ENCODE data around the gene TTC32.
"Not testable (repeated sequence)": the region's sequence is repeated elsewhere in the genome, so short reads cannot be mapped to it uniquely, and the experiment has no call there.

TTC32 gene

GRCh38 chr2:19901442-19902215, at the start of gene TTC32:
TSS of gene TTC32 (minus strand) at chr2:19901983. CDS start at chr2:19901854, 129 bp downstream.
- DNase-seq = peak; percentile 95

DNA sequence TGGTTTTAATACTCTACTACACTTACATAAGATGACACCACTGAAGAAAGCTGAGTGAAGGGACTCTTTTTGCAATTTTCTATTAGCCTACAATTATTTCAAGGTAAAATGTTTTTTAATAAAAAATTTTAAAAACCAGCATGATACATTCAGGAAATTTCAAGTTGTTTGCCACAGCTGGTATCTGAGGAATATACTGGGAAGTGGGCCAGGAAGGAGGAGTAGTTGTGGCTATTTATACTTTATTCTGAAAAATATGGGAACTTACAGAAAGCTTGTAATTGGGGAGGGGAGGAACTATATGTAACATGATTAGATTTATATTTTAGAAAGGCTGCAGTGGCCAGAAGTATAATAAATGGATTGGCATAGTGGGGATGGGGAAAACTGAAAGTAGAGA, 47.3 kb upstream of the TTC32 start:
- DNase-seq = no peak

GRCh38 chr2:19947184-19947940, 45.6 kb upstream of the TTC32 start:
- DNase-seq = no peak

GRCh38 chr2:19944205-19944845, 42.5 kb upstream of the TTC32 start:
- DNase-seq = no peak

- no peak for DNase-seq
Measured at GRCh38 chr2:19943189-19943588, 41.4 kb upstream of the TTC32 start.

DNA sequence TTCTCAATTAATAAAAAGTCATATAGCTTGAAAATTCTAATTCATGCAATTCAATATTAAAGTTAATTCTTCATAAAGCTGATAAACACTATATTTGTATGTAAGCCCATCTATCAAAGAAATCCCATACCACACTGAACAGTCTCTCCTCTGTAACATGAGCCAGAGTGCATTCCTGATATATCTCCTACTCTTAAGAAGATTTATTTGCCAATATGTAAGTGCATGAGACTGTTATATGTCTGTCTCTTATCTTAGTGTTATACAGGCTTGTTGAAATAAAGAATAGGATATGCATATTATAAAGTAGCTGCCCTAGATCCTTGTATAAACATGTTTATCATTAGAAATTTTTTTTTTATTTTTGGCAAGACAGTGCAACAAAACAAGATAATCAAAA, 40.4 kb upstream of the TTC32 start:
- no peak for DNase-seq

GRCh38 chr2:19937004-19937403, 35.2 kb upstream of the TTC32 start:
- DNase-seq = no peak

DNA sequence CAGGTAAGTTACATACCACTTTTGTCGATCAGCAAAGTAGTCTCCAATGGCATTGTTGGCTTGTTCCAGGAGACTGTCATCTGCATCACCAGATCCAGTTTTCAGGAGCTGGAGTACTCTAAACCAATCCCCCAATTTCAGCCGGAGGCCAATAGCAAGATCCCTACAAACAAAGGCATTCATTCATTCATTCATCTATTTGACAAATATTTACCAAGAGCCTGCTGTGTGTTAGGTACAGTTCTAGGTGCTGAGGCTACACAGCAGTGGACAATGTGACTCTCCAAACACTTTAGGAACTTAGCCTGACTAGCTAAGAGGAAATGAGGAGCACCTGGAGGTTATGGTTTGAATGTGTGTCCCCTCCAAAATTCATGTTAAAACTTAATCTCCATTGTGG, 34.4 kb upstream of the TTC32 start:
- DNase-seq = no peak

DNA sequence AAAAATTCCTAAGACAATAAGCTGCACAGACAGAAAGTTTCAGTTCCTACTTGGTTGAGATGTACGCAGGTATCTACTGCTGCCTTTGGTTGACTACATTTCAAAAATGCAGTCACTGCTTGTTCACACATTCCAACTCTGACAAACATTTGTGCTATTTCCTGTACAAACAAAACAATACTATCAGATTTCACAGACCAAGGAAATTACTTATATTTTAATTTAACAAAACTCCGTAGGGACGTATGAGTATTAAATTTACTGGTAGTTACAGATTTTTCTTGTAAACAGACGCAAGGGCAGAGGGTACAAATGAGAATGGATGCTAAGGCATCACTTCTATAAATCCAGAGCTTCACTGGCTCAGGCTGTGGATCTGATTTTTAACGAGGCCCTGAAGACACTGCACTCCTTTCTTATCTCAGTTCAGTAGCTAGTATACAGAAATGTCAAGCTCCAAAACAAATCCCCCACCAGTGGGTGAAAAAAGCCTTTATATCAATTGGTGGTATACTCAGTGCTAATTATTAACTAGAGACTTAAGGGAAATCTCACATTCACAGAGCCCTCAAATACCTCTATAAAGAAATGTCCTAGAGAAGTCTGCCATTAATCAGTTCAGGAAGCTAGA, 31.7 kb upstream of the TTC32 start:
- DNase-seq = no peak

GRCh38 chr2:19932928-19933327, 31.1 kb upstream of the TTC32 start:
- no peak for DNase-seq

DNA sequence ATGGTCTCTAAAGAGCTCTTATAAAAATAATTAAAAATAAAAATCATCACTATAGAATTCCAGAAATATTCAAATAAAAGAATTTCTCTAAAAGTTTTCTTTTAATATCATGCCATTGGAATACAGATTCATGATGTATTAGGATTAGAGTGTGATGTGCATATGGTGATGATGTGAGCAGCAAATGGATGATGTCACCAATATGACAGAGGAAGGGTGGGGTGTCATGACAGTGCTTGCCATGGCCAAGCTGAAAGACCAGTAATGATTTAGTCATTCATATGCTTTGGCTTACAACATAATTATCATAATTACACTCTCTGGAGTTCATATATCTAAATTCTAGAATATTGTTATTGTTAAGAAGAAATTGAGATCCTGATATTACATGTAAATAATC, 27.4 kb upstream of the TTC32 start:
- DNase-seq = no peak

GRCh38 chr2:19927816-19928215, 26.0 kb upstream of the TTC32 start:
- not testable (repeated sequence) for DNase-seq

- DNase-seq = not testable (repeated sequence)
Measured at GRCh38 chr2:19924526-19924925, 22.7 kb upstream of the TTC32 start.

DNA sequence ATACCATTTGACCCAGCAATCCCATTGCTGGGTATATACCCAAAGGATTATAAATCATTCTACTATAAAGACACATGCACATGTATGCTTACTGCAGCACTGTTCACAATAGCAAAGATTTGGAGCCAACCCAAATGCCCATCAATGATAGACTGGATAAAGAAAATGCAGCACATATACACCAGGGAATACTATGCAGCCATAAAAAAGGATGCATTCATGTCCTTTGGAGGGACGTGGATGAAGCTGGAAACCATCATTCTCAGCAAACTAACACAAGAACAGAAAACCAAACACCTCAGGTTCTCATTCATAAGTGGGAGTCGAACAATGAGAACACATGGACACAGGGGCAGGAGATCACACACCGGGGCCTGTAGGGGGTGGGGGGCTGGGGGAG, 20.4 kb upstream of the TTC32 start:
- DNase-seq = not testable (repeated sequence)

DNA sequence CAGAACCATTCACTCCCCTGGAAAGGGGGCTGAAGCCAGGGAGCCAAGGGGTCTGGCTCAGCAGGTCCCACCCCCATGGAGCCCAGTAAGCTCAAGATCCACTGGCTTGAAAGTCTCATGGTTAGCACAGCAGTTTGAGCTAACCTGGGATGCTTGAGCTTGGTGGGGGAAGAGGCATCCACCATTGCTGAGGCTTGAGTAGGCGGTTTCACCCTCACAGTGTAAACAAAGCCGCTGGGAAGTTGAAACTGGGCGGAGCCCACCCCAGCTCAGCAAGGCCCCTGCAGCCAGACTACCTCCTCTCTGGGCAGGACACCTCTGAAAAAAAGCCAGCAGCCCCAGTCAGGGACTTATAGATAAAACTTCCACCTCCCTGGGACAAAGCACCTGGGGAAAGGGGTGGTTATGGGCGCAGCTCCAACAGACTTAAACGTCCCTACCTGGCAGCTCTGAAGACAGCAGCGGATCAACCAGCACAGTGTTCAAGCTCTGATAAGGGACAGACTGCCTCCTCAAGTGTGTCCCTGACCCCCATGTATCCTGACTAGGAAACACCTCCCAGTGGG, 14.7 kb upstream of the TTC32 start:
- no peak for DNase-seq

GRCh38 chr2:19914266-19914975, 12.6 kb upstream of the TTC32 start:
- DNase-seq = no peak

- no peak for DNase-seq
Measured at GRCh38 chr2:19911808-19912509, 10.2 kb upstream of the TTC32 start.

DNA sequence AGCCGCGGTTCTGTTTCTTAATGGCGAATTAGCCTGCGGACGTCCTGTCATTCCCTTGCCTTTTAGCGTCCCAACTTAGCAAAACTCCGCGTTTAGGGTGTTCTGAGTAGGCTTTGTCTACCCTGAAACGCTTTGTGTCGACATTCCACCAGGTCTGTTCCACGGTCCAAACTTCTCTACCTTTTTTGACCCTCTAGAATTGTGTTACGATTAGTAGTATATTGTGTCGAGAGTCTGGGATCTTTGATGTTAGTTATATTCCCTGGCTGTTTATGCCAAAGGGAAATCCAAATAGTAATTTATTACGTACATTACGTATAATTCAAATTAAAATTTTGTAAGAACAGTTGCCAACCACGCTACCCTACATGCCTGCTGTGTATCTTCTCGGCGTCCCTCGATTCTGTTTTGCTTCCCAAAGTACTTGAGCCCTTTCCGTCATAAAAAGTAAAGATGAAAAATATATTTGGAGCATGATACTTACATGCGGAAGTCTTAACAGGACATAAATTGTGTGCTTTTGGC, 495 bp upstream of the TTC32 start:
- no peak for DNase-seq

DNA sequence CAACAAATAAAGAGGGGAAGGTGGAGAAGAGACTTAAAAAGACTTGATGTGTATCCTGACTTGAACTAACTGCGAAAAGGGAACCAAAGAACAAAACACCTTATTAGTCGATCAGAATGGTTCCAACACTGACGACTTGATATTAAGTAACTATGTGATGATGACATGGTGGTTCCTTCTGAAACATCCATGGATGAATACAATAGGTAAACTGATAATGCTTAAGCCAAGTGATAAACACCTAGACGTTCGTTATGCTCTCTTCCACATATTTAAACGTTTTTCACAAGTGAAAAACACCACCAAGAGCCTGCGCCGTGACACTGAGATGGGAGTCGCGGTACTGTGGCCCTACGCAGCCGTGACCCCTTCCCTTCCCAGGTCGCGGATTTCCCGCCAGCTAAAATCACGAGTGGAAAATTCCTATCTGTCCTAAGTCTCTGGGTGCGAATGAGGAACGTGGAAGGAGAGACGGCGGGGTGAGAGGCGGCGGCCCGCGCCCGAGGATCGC, 797 bp downstream of the TTC32 start:
- no peak for DNase-seq

DNA sequence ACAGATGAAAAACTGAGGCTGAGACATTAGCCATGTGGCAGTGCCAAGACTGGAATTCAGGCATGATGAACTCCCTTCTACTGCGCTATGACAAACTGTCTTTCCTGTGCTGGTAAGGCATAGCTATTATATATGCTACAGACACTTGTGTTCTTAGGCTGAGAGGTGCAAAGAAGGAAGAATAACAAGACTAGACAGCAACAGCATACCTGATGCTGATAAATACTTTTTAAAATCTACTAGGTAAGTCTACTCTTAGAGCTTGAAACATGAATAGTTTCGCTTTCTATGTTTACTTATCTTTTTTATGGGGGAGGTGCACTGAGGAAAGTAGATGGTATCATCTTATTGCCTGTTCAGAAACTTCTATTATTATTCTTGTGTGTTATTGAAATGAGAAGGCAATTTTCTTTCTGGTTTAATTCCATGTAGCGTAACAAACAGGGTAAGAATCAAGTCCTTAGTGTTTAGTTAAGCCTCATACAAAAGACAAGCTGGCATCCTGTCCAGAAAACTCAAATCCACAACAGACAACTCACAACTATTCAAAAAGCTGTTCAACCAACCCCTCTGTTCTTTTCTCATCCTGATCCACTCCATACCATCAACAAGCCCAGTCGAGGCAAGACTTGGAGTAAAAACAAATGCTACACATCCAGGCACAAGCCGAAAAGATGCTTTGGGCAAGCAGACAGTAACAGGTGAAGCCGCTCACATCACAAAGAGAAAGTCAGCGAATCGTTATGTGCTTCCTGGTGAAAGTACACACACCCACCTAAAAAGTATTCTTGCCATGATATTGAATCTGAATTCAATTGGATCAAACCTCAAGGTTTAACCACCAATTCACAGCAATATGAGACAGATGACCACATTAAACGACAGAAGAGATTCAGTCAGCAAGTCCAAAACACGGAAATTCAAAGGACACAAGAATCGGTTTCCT, 1.5 kb downstream of the TTC32 start:
- peak; percentile 64 for DNase-seq
